ENCODE measurements around the gene ALG2. TPM values are rescaled to one million over a fixed set of nuclear protein-coding genes. Genes with fewer than 3 reads are reported as not detected.

The ALG2 gene
- total RNA-seq, 1 experiment from 2014 or later: 39.8 TPM

GRCh38 chr9:99213197-99213596 lies 8.5 kb downstream of the ALG2 start:
- ChIA-PET POLR2A (no interaction called here), CTCF (no interaction called here)
- Mint-ChIP-seq H3K9me3 (ENCODE audit: unreplicated experiment) (peaks cover 12% of the 10 kb centered on the region), H3K4me1 (ENCODE audit: low read depth, unreplicated experiment) (no peaks in the 10 kb centered on the region), H3K4me3 (ENCODE audit: unreplicated experiment) (no peak overlapping the region), H3K36me3 (ENCODE audit: insufficient read depth, unreplicated experiment) (peaks cover 9% of the 10 kb centered on the region), H3K27me3 (ENCODE audit: insufficient read depth, unreplicated experiment) (no peaks in the 10 kb centered on the region), H3K27ac (ENCODE audit: unreplicated experiment) (no peak overlapping the region)
- no peaks in the 10 kb centered on the region for H3K36me3 ChIP-seq (ENCODE audit: control insufficient read depth, insufficient read depth, low read length)
- intact Hi-C loops (cut with micrococcal nuclease; ENCODE audit: unreplicated experiment): no loop called here
- no peaks in the 10 kb centered on the region for H3K9me3 ChIP-seq
- no TSS peak for BruUV-seq (replicated peaks)
- no peak for TF ChIP-seq CTCF (IDR thresholded peaks at IDR 0.05; ENCODE audit: insufficient read depth in 1 of 2, low read depth in 1 of 2, low read length in 1 of 2, severe bottlenecking in 1 of 2, unreplicated experiment in 1 of 2)
- H3K4me1 ChIP-seq: 0 out of 2 replicates have a peak, but pooled peaks cover 7% of the 10 kb centered on the region
- H3K27me3 ChIP-seq (replicated peaks; ENCODE audit: control insufficient read depth, insufficient read depth, low read length): no peaks in the 10 kb centered on the region
- no peak for DNase-seq
- no peak overlapping the region for H3K4me3 ChIP-seq (ENCODE audit: low read depth, low read length)

- TF ChIP-seq CTCF (IDR thresholded peaks at IDR 0.05; ENCODE audit: insufficient read depth in 1 of 2, low read depth in 1 of 2, low read length in 1 of 2, severe bottlenecking in 1 of 2, unreplicated experiment in 1 of 2): no peak
- no peaks in the 10 kb centered on the region for H3K36me3 Mint-ChIP-seq (ENCODE audit: insufficient read depth, unreplicated experiment)
- CTCF ChIA-PET: no interaction called here
- peak in 1 of 2 experiments; percentile 11 for DNase-seq
- no peaks in the 10 kb centered on the region for H3K27me3 Mint-ChIP-seq (ENCODE audit: insufficient read depth, unreplicated experiment)
- no peak overlapping the region for H3K4me3 Mint-ChIP-seq (ENCODE audit: unreplicated experiment)
- H3K4me1 ChIP-seq: 0 out of 2 replicates have a peak, but pooled peaks cover 7% of the 10 kb centered on the region
- BruUV-seq (replicated peaks): no TSS peak
- H3K9me3 ChIP-seq: no peaks in the 10 kb centered on the region
- H3K36me3 ChIP-seq (ENCODE audit: control insufficient read depth, insufficient read depth, low read length): no peaks in the 10 kb centered on the region
- H3K27me3 ChIP-seq (replicated peaks; ENCODE audit: control insufficient read depth, insufficient read depth, low read length): no peaks in the 10 kb centered on the region
- no peak overlapping the region for H3K27ac Mint-ChIP-seq (ENCODE audit: unreplicated experiment)
- POLR2A ChIA-PET: no interaction called here
- intact Hi-C loops (cut with micrococcal nuclease; ENCODE audit: unreplicated experiment): no loop called here
- peaks cover 12% of the 10 kb centered on the region for H3K9me3 Mint-ChIP-seq (ENCODE audit: unreplicated experiment)
- no peak overlapping the region for H3K4me3 ChIP-seq (ENCODE audit: low read depth, low read length)
- H3K4me1 Mint-ChIP-seq (ENCODE audit: low read depth, unreplicated experiment): no peaks in the 10 kb centered on the region
These were observed 10.0 kb downstream of the ALG2 start for GRCh38 chr9:99211746-99212145.

GRCh38 chr9:99210572-99210971 lies 11.2 kb downstream of the ALG2 start:
- Histone ChIP-seq H3K4me3 (ENCODE audit: low read depth, low read length) (no peak overlapping the region), H3K36me3 (ENCODE audit: control insufficient read depth, insufficient read depth, low read length) (no peaks in the 10 kb centered on the region), H3K27me3 (replicated peaks; ENCODE audit: control insufficient read depth, insufficient read depth, low read length) (no peaks in the 10 kb centered on the region), H3K4me1 (0 out of 2 replicates have a peak, but pooled peaks cover 2% of the 10 kb centered on the region), H3K9me3 (no peaks in the 10 kb centered on the region)
- no TSS peak for BruUV-seq (replicated peaks)
- H3K4me3 Mint-ChIP-seq (ENCODE audit: unreplicated experiment): no peak overlapping the region
- H3K36me3 Mint-ChIP-seq (ENCODE audit: insufficient read depth, unreplicated experiment): no peaks in the 10 kb centered on the region
- POLR2A ChIA-PET: interaction anchor here (0.7 kb wide), 1 partner anchor 62 kb away, joined by 5 read pairs; no protein-coding TSS in a partner anchor
- no peak for TF ChIP-seq CTCF (IDR thresholded peaks at IDR 0.05; ENCODE audit: insufficient read depth in 1 of 2, low read depth in 1 of 2, low read length in 1 of 2, severe bottlenecking in 1 of 2, unreplicated experiment in 1 of 2)
- H3K4me1 Mint-ChIP-seq (ENCODE audit: low read depth, unreplicated experiment): no peaks in the 10 kb centered on the region
- peaks cover 12% of the 10 kb centered on the region for H3K9me3 Mint-ChIP-seq (ENCODE audit: unreplicated experiment)
- intact Hi-C loops (cut with micrococcal nuclease; ENCODE audit: unreplicated experiment): no loop called here
- CTCF ChIA-PET: no interaction called here
- no peak overlapping the region for H3K27ac Mint-ChIP-seq (ENCODE audit: unreplicated experiment)
- no peak for DNase-seq
- no peaks in the 10 kb centered on the region for H3K27me3 Mint-ChIP-seq (ENCODE audit: insufficient read depth, unreplicated experiment)
